GM18858 (cell line): Measurements from ENCODE around the gene CYP2S1.
"Not testable (repeated sequence)": the region's sequence is repeated elsewhere in the genome, so short reads cannot be mapped to it uniquely, and the experiment has no call there.

ENCODE experiments used
- ATAC-seq: cut with Tn5 transposase; IDR thresholded peaks from one replicate; pipeline ENCODE4 v1.9.1; 2021; ENCODE audit not compliant: unreplicated experiment

Gene CYP2S1

DNA sequence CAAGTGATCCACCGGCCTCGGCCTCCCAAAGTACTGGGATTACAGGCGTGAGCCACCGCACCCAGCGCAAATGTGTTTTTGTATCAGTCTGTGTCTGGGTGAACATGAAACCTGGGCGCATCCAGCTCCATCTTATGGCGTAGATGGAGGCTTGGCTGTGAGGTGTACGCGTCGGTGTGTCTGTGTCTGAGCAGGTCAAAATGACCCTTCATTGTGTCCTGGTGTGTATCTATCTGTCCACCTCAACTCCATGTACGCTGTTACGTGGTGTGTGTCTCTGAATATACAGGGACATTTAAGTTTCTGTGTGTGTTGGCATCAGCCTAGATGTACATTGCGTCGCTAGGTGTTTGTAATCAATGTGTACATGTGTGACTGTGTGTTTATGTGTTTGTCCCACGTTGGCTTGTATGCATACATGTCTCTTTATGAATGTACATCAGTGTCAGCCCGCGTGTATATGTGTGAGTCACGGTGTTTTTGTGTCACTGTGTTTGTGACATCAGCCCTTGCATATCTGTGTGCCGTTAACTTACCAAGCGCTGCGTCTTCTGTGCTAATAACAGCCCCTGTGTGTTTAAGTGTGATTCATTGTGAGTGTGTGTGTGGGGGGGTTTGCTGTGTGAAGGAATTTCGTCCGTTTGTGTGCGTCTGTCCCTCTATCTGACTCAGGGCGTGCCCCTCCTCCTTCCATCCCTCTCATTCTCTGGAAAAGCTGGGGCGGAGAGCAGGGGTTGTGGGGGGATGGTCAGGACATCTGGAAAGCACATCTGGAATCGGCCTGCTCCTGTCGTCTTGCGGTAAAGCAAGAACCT lies 32.4 kb downstream of the CYP2S1 start:
- ATAC-seq: no peak

DNA sequence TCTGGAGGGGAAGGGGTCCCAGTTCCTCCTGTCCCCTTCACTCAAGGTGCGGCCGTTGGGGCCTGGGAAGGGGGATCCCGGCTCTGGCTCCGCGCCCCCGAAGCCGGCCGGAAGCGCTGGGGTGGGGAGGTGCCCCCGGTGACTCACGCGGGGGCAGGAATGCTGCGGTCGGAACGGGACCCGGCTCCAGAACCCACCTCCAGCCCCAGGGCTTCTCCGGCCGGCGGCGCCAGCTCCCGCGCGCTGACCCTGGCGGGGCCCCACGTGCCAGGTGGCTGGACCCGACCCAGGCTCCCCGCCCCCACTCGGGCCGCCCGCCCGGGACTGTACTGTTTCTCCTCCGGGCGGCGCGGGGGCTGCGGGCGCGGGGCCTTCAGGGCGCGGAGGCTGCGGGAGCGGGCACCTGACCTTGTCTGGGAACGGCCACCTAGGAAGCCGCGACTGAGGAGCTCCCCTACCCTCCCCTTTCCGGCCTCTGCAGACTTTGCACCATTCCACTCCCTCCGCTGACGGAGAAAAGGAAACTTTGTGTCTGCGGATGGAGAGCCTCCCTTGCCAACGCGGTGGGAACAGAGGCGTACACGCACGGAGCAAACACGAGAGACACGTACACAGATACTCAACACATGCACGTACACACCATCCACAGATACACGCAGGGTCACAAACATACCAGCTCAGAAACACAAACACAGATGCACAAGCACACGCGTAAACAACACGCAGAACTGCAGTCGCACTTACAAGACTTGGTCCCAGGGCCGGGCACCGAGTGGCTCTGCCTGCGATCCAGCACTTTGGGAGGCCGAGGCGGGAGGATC lies 33.2 kb downstream of the CYP2S1 start:
- ATAC-seq: no peak

GRCh38 chr19:41226874-41227390 lies 33.9 kb downstream of the CYP2S1 start:
- ATAC-seq: no peak

DNA sequence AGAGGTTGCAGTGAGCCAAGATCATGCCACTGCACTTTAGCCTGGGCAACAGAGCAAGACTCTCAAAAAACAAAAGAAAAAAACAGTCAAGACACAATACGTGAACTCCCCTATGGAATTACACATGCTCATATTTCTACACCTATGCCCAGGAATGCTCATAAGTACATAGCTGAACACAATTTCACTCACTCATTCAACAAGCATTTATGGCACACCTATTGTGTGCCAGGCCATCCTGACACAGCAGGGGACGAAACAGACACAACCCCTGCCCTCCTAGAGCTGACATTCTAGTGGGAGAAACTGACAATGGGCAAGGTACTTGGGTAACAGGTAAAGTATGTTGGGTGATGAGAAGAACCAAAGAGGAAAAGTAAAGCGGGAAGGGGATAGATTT lies 35.5 kb downstream of the CYP2S1 start:
- no peak for ATAC-seq

- ATAC-seq: not testable (repeated sequence)
These were observed 36.3 kb downstream of the CYP2S1 start for GRCh38 chr19:41229338-41229737.

DNA sequence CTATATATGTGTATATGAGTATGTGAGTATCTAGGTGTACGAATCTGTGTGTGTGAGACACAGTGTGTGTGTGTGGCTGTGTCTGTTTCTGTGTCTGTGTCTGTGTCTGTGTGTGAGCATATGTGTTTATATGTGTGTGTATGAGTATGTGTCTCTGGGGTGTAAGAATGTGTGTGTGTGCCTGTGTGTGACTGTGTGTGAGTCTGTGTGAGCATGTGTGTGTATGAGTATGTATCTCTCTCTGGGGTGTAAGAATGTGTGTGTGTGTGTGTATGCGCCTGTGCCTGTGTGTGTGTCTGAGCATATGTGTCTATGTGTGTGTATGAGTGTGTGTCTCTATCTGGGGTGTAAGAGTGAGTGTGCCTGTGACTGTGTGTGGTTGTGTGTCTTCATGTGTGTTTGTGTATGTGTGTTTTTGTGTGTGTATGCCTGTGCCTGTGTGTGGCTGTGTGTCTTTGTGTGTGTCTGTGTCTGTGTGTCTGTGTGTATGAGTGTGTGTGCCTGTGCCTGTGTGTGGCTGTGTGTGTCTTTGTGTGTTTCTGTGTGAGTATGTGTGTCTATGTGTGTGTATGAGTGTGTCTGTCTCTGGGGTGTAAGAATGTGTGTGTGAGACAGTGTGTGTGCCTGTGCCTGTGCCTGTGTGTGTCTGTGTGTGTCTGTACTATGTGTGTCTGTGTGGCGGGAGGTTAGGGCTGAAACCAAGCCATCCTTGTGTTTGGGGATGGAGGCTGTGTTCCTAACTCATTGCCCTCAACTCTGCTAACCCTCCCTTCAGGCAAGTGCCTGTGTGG lies 37.2 kb downstream of the CYP2S1 start:
- no peak for ATAC-seq

GRCh38 chr19:41232686-41233085 lies 39.7 kb downstream of the CYP2S1 start:
- ATAC-seq: no peak

DNA sequence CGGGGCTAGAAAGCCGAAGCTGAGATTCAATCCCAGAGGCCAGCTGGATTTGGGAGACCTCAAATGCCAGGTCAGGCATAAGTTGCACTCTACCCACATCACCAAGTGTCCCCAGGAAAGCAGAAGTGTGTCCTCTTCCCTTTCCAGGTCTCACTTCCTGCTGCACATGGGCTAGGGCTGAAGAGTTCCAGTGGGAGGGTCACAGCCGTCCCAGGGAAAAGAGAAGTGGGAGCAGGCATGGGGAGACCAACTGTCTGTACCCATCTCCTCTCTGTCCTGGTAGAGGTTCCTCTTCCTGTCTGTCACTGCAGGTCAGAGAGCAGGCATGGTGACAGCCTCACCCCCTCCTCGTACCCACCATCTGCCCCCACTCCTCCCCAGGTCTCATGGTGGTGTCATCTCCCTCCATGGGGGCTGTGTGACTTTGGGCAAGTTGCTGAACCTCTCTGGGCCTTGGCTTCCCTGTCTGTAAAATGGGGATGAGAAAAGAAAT lies 40.8 kb downstream of the CYP2S1 start:
- ATAC-seq: no peak

- no peak for ATAC-seq
These were observed 41.6 kb downstream of the CYP2S1 start for GRCh38 chr19:41234512-41235168.

- no peak for ATAC-seq
These were observed 42.5 kb downstream of the CYP2S1 start for GRCh38 chr19:41235480-41235879.

- no peak for ATAC-seq
These were observed 45.2 kb downstream of the CYP2S1 start for GRCh38 chr19:41238244-41238643.

GRCh38 chr19:41239363-41239762 lies 46.3 kb downstream of the CYP2S1 start:
- ATAC-seq: no peak

- no peak for ATAC-seq
These were observed 47.0 kb downstream of the CYP2S1 start for GRCh38 chr19:41239961-41240574.

- ATAC-seq: no peak
These were observed 48.8 kb downstream of the CYP2S1 start for GRCh38 chr19:41241859-41242258.

GRCh38 chr19:41244117-41244516 lies 51.1 kb downstream of the CYP2S1 start:
- ATAC-seq: no peak

DNA sequence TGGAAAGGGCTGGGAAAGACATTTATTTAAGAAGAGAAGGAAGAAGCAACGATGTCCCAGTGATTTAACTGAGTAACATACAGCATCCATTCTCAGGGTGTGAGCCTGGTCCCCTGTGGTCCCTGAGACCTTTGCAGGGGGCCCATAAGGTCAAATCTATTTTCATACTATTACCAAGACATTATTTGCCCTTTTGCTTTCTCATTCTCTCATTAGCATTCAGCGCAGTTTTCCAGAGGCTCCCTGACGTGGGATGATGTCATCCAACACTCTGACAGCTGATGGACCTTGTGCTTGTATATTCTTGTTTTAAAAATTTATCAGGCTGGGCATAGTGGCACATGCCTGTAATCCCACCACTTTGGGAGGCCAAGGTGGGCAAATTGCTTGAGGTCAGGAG lies 52.8 kb downstream of the CYP2S1 start:
- no peak for ATAC-seq

DNA sequence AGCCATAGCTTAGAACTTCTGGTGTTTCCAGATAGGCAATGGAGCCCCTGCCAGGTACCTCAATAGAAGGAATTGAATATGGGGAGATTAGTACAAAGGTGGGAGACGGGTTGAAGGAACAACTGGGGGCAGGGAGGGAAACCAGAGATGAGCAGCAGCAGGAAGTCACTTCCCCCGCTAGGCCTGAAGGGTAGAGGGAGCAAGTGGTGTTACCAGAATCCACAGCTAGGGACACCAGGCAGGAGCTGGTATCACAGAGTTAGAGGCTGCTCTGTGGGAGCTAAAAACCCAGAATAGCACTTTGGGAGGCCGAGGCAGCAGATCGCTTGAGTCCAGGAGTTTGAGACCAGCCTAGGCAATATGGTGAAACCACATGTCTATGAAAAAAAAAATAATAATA lies 55.9 kb downstream of the CYP2S1 start:
- ATAC-seq: no peak

- ATAC-seq: no peak
These were observed 56.8 kb downstream of the CYP2S1 start for GRCh38 chr19:41249707-41250423.

DNA sequence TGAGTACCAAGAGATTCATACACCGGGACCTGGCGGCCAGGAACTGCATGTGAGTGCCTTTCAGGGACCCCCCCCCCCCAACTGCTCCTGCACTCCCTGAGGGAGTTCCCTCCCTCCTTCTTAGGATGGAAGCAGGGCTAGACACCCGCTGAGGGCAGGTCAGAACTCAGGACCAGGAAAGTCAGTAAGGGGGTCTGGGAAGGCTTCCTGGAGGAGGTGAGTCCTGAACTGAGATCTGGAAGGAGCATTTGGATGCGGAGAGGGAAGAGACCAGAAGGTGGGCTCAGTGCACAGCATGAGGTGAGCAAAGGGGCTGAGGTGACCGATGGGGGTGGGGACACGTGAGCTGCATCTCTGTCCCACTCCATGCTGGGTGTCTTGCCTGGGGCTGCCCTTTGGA lies 60.6 kb downstream of the CYP2S1 start:
- no peak for ATAC-seq
